ENCODE data around the gene TXLNA. TPM values are rescaled to one million over a fixed set of nuclear protein-coding genes. Genes with fewer than 3 reads are reported as not detected.

Gene TXLNA
- total RNA-seq (2022; extraction: Qiagen RNA extraction; ENCODE audit: low read depth), result 26.1 to 30.7 TPM (median 27.5 TPM) in 5 replicates

DNA sequence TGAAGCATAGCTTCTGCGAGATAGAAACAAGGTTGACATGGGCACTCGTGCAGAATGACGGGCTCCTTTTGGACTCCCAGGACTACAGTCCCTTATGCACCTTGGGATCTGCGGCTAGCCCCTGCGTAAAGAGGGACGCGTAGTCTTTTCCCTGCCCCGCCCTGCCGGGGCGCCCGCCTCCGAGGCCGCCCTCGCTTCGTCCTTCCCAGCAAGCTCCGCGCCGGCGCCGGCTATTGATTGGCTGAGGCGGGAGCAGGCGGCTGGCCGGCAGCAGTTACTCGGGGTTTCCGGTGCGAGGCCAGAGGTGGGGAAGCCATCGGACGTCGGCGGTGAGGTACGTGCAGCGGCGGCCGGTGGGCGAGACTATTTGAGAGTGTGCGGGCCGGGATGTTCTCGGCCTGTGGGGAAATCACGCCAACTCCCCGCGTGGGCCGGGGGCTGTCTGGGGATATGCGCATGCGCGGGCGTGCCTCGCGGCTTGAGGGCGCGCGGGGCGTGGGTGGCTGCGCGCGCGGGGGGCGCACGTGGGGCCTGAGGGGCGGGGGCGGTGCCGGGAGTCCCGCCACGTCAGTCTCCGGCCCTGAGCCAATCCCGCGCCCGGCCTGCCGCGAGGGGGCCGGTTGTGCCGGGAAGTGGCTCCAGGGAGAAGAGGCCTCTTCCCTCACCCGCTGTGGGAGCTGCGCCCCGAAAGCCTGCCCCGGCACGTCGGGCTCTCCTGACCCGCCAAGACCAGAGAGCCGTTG lies at the start of gene TXLNA:
Gene TXLNA (plus strand): TSS at position 233 of the 743 bp plus-strand sequence. CDS start 671 bp downstream, outside the sequence.

GRCh38 chr1:32200226-32201010 lies 20.9 kb downstream of the TXLNA start, which contains the start of gene CCDC28B:
TSS of gene CCDC28B (plus strand) at chr1:32200595. CDS start at chr1:32201936, 1,341 bp downstream.

DNA sequence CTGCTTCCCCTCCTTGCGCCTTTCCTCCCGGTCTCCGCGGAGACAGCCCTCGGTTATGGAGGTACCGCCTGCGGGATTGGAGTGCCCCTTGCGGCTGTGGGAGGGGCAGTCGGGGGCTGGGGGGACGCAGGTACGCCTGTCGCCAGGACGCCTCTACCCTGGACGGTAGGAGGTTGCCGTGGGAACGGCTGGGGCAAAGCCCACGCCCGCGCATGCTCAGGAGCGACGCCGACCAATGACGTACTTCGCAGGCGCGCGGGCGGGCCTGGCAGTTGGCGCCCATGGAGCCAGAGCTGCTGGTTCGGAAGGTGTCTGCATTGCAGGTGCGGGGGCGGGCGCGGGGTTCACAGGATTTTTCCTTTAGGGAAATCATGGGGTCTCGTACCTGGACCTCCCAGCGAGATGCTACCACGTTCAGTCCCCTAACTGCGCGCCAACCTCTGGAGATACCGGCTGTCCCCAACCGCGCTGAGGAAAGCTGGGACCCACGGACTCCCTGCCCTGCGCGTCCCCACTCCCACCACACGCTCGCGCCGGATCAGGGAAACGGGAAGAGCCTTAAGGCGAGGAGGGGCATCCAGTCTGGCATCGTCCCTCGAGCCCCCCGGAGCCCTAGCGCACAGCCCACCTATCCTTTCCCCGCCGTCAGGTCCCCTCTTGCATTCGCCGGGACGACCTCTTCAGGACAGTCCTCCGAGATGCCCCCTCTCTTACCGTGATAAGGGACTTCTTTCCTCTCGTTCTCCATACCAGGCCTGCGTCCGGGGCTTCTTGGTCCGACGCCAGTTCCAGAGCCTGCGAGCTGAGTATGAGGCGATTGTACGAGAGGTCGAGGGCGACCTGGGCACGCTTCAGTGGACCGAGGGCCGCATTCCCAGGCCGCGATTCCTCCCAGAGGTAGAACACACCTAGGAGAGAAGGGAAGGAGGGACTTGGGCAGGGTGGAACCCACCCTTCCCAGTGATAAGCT lies 26.2 kb downstream of the TXLNA start, which contains the start of gene IQCC:
Gene IQCC (plus strand): TSS at position 271 of the 970 bp plus-strand sequence. CDS start 11 bp downstream, at position 282.

GRCh38 chr1:32208891-32209328 lies 29.4 kb downstream of the TXLNA start, which contains the start of gene DCDC2B:
TSS of gene DCDC2B (plus strand) at chr1:32209089. CDS start at chr1:32209094, 5 bp downstream.

GRCh38 chr1:32221980-32222755 lies 42.7 kb downstream of the TXLNA start, which contains the start of the genes EIF3I and TMEM234:
TSS of gene EIF3I (plus strand) at chr1:32222407. CDS start at chr1:32222442, 35 bp downstream.
TSS of gene TMEM234 (minus strand) at chr1:32222353. CDS start at chr1:32222322, 31 bp downstream.

GRCh38 chr1:32246888-32247273 lies 67.4 kb downstream of the TXLNA start, which contains the start of gene FAM167B:
TSS of gene FAM167B (plus strand) at chr1:32247222. CDS start at chr1:32247422, 200 bp downstream.

Other genes with a start within 250 kb of the TXLNA start
- gene PTP4A2, start 241.3 kb upstream of the TXLNA start, total RNA-seq (2022; extraction: Qiagen RNA extraction; ENCODE audit: low read depth), result 148 to 196 TPM (median 185 TPM) in 5 replicates
- gene KHDRBS1, start 165.8 kb upstream of the TXLNA start, total RNA-seq (2022; extraction: Qiagen RNA extraction; ENCODE audit: low read depth), result 116 to 144 TPM (median 131 TPM) in 5 replicates
- 8.2 to 14.0 TPM (median 10.6 TPM) in 5 replicates for gene TMEM39B, start 106.7 kb upstream of the TXLNA start, total RNA-seq (2022; extraction: Qiagen RNA extraction; ENCODE audit: low read depth)
- gene KPNA6, start 71.6 kb upstream of the TXLNA start, total RNA-seq (2022; extraction: Qiagen RNA extraction; ENCODE audit: low read depth), result 14.4 to 16.7 TPM (median 15.1 TPM) in 5 replicates
- gene CCDC28B, start 20.9 kb downstream of the TXLNA start, total RNA-seq (2022; extraction: Qiagen RNA extraction; ENCODE audit: low read depth), result 1.1 to 2.1 TPM (median 1.3 TPM) in 5 replicates
- 1.7 to 2.1 TPM (median 2.0 TPM) in 5 replicates for gene IQCC, start 26.0 kb downstream of the TXLNA start, total RNA-seq (2022; extraction: Qiagen RNA extraction; ENCODE audit: low read depth)
- not detected in 5 replicates for gene DCDC2B, start 29.4 kb downstream of the TXLNA start, total RNA-seq (2022; extraction: Qiagen RNA extraction; ENCODE audit: low read depth)
- 6.6 to 9.4 TPM (median 7.4 TPM) in 5 replicates for gene TMEM234, start 42.7 kb downstream of the TXLNA start, total RNA-seq (2022; extraction: Qiagen RNA extraction; ENCODE audit: low read depth)
- 269 to 289 TPM (median 275 TPM) in 5 replicates for gene EIF3I, start 42.7 kb downstream of the TXLNA start, total RNA-seq (2022; extraction: Qiagen RNA extraction; ENCODE audit: low read depth)
- 0.32 to 0.75 TPM (median 0.38 TPM) in 5 replicates for gene FAM167B, start 67.5 kb downstream of the TXLNA start, total RNA-seq (2022; extraction: Qiagen RNA extraction; ENCODE audit: low read depth)
- 0.06 TPM in 1 of 5 replicates, not detected in the others for gene LCK, start 71.6 kb downstream of the TXLNA start, total RNA-seq (2022; extraction: Qiagen RNA extraction; ENCODE audit: low read depth)
- 50.9 to 56.2 TPM (median 54.5 TPM) in 5 replicates for gene HDAC1, start 112.4 kb downstream of the TXLNA start, total RNA-seq (2022; extraction: Qiagen RNA extraction; ENCODE audit: low read depth)
- gene MARCKSL1, start 156.6 kb downstream of the TXLNA start, total RNA-seq (2022; extraction: Qiagen RNA extraction; ENCODE audit: low read depth), result 57.0 to 70.3 TPM (median 65.5 TPM) in 5 replicates
- 2.7 to 4.6 TPM (median 3.3 TPM) in 5 replicates for gene FAM229A, start 182.8 kb downstream of the TXLNA start, total RNA-seq (2022; extraction: Qiagen RNA extraction; ENCODE audit: low read depth)
- 0.14 TPM in 1 of 5 replicates, not detected in the others for gene TSSK3, start 182.9 kb downstream of the TXLNA start, total RNA-seq (2022; extraction: Qiagen RNA extraction; ENCODE audit: low read depth)
- 17.8 to 20.3 TPM (median 19.8 TPM) in 5 replicates for gene BSDC1, start 214.8 kb downstream of the TXLNA start, total RNA-seq (2022; extraction: Qiagen RNA extraction; ENCODE audit: low read depth)